ENCODE results near the gene MAN2A1. TPM values are rescaled to one million over a fixed set of nuclear protein-coding genes. Genes with fewer than 3 reads are reported as not detected.

MAN2A1 gene
- total and polyA plus RNA-seq, 5 experiments from 2014 or later, result 17.5 to 83.9 (median 20.7) TPM

DNA sequence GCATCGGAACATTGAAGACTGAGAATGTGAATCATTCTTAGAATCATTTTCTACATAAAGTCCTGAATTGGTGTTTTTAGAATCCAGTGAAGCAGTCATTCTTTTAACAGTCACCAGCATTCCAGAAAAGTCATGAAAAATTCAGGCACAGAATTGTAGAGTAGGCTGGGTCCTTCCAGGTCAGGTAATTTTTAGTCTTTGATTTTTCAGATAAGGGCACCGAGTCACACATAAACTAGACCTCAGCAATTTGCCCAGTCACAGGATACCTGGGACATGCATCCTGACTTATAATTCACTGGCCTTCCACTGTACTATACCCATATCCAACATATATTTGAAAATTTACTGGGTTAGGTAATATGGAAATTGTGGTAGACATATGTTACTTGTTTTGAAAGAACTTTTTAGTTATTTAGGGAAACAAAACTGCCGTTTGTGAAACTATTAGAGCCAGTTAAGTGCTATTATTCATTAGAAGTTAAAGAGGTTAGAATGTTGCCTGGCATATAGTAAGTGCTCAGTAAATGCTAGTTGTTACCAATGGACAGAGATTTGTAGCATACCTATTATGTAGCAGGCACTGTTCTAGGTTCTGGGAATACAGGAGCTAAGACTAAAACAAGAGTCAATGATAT, 10.9 kb downstream of the MAN2A1 start:
- ATAC-seq (no peak), DNase-seq (no peak)
- H3K27me3 Mint-ChIP-seq, result no peaks in the 10 kb centered on the region
- peak overlapping the region in 3 of 10 donors; percentile 4 to 49 (median 7) for H3K27ac Mint-ChIP-seq
- peak overlapping the region in 7 of 10 donors; percentile 2 to 48 (median 27) for H3K4me3 Mint-ChIP-seq
- H3K9me3 Mint-ChIP-seq, result no peaks in the 10 kb centered on the region
- H3K36me3 Mint-ChIP-seq, result peaks cover 0 to 23% (median 17%) of the 10 kb centered on the region in 3 donors
- H3K4me1 Mint-ChIP-seq, result peaks cover 44 to 95% (median 84%) of the 10 kb centered on the region in 4 donors
- POLR2A ChIA-PET, result interaction anchor here (1.8 kb wide), 1 partner anchor 11 kb away, joined by 6 read pairs; the partner anchor contains the start of gene MAN2A1

DNA sequence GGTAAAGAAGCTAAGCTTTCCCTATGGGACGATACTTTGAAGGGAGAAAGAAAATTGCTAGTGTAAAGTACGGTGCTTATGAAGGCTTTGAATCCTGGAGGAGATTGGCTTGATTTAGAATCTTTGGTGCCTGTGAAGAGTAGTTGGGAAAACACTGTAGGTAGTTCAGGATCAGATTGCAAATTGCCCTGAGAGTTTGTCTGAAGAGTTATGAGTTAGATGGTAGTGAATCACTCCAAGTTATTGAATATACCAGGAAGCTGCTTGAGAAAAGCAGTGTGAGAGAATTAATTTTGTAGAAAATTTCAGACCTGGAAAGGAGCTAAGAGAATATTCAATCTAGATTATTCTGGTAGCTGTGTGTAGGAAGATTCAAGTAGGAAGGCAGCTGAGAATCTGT, 11.5 kb downstream of the MAN2A1 start:
- ATAC-seq (no peak), DNase-seq (no peak)
- H3K4me1 Mint-ChIP-seq, result peaks cover 45 to 95% (median 85%) of the 10 kb centered on the region in 4 donors
- POLR2A ChIA-PET, result interaction anchor here (1.8 kb wide), 1 partner anchor 11 kb away, joined by 6 read pairs; the partner anchor contains the start of gene MAN2A1
- H3K9me3 Mint-ChIP-seq, result no peaks in the 10 kb centered on the region
- peaks cover 0 to 25% (median 20%) of the 10 kb centered on the region in 3 donors for H3K36me3 Mint-ChIP-seq
- H3K4me3 Mint-ChIP-seq, result peak overlapping the region in 8 of 10 donors; percentile 20 to 74 (median 36)
- H3K27me3 Mint-ChIP-seq, result no peaks in the 10 kb centered on the region
- H3K27ac Mint-ChIP-seq, result peak overlapping the region in 3 of 10 donors; percentile 27 to 52 (median 49)

DNA sequence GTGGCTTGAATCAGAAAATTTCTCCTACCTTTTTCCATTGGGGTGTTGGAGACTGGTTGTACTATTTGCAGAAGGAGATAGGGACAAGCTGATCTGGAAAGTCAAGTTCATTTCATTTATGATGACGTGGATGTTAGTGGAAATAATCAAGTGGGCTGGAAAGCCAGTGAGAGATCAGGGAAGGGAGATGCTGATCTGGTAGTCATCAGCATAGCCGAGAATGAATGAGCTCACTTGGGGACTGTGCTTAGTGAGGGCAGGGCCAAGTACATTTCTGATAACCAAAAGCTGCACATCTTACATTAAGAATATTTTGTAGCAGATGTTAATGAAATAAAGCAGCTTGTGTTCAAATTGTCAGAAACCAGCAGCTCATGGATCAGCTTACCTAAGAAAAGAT, 12.1 kb downstream of the MAN2A1 start:
- DNase-seq (no peak), ATAC-seq (no peak)
- Mint-ChIP-seq H3K27ac (peak overlapping the region in 3 of 10 donors; percentile 17 to 52 (median 27)), H3K9me3 (no peaks in the 10 kb centered on the region), H3K27me3 (no peaks in the 10 kb centered on the region), H3K4me1 (peaks cover 42 to 95% (median 85%) of the 10 kb centered on the region in 4 donors), H3K36me3 (peaks cover 0 to 25% (median 20%) of the 10 kb centered on the region in 3 donors), H3K4me3 (peak overlapping the region in 9 of 10 donors; percentile 5 to 74 (median 27))
- POLR2A ChIA-PET, result interaction anchor here (1.8 kb wide), 1 partner anchor 12 kb away, joined by 6 read pairs; the partner anchor contains the start of gene MAN2A1

DNA sequence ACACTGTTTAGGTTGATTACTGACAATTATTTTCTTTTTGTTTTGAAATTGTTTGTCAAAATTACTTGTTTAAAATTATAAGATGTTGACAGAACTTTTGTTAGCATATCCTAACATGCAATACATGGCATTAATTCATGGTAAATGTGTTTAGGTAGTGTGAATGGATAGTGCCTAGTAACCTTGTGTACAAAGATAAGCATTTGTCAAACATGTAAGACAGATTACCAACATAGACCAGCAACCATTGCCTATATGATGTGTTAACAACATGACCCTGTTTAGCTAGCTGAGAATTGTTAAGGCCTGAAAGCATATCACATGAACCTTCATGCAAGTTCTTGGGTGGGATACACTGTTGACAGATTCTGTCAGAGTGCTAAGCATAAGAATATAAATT, 13.4 kb downstream of the MAN2A1 start:
- no peak overlapping the region for H3K27ac Mint-ChIP-seq
- no peak for ATAC-seq

DNA sequence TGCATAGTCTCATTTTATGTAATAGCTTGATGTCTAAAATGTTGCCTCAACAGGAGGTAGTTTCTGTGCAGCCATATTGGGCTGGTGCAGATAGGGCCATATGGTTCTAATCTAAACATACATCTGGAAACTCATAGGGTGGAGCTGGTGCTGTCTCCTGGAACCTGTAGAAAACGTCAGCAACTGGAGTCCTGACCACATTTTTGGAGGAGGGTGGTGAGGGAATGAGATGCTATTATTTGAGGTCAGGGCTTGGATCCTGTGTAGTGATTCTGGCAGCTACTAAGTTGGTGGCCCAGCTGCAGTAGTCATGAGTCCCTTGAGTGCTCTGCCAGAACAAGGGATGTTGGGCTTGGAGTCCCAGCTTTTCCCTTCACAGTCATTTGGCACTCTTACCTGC, 14.1 kb downstream of the MAN2A1 start:
- Mint-ChIP-seq H3K4me3 (no peak overlapping the region), H3K36me3 (peaks cover 0 to 26% (median 16%) of the 10 kb centered on the region in 3 donors), H3K9me3 (no peaks in the 10 kb centered on the region), H3K4me1 (peaks cover 50 to 94% (median 87%) of the 10 kb centered on the region in 4 donors), H3K27me3 (no peaks in the 10 kb centered on the region), H3K27ac (no peak overlapping the region)
- POLR2A ChIA-PET, result interaction anchor here (0.9 to 1.9 kb wide), 2 partner anchors 9 to 11 kb away, joined by 3 to 8 read pairs; no protein-coding TSS in a partner anchor
- DNase-seq, result no peak
- no peak for ATAC-seq

More for the DNA sequence above, 13.4 kb downstream of the MAN2A1 start:
- no peak overlapping the region for H3K4me3 Mint-ChIP-seq
- no peak for DNase-seq
- peaks cover 48 to 95% (median 86%) of the 10 kb centered on the region in 4 donors for H3K4me1 Mint-ChIP-seq
- no peaks in the 10 kb centered on the region for H3K27me3 Mint-ChIP-seq
- POLR2A ChIA-PET, result no interaction called here
- peaks cover 0 to 28% (median 18%) of the 10 kb centered on the region in 3 donors for H3K36me3 Mint-ChIP-seq
- no peaks in the 10 kb centered on the region for H3K9me3 Mint-ChIP-seq

DNA sequence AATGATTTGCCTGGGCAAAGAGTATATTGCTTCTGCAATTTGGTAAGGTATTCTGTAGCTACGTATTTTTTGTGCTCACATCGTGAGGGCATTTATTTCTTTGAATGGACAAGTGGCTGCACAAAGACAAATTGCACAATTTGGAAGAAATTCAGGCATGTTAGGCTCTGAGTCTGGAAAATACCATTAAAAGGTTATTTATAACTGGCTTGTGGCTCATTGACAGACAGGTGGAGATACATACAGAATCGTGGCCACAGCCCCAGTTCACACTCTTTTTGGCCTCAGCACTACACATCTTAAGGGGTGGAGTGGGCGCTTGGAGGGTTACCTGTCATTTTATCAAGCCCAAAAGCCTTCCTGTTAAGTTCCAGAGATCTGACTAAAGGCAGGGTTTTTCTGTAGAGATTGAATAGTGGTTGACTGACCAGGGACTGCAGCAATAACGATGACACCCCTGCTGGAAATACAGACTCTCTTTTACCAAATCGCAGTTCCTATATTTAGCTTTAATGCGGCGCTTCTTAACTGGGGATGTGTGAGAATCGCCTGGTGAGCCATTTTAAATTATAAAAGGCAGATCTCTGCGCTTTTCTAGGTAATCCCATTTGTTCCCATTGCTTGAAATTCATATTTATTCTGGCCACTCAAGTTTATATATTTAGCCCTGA, 14.7 kb downstream of the MAN2A1 start:
- H3K27me3 Mint-ChIP-seq, result no peaks in the 10 kb centered on the region
- POLR2A ChIA-PET, result interaction anchor here (0.9 to 1.9 kb wide), 2 partner anchors 9 to 11 kb away, joined by 3 to 8 read pairs; no protein-coding TSS in a partner anchor
- ATAC-seq, result no peak
- no peak for DNase-seq
- peaks cover 50 to 95% (median 88%) of the 10 kb centered on the region in 4 donors for H3K4me1 Mint-ChIP-seq
- H3K36me3 Mint-ChIP-seq, result peaks cover 0 to 23% (median 15%) of the 10 kb centered on the region in 3 donors
- H3K4me3 Mint-ChIP-seq, result peak overlapping the region in 4 of 10 donors; percentile 8 to 62 (median 39)
- H3K27ac Mint-ChIP-seq, result peak overlapping the region in 3 of 10 donors; percentile 13 to 68 (median 63)
- H3K9me3 Mint-ChIP-seq, result no peaks in the 10 kb centered on the region

DNA sequence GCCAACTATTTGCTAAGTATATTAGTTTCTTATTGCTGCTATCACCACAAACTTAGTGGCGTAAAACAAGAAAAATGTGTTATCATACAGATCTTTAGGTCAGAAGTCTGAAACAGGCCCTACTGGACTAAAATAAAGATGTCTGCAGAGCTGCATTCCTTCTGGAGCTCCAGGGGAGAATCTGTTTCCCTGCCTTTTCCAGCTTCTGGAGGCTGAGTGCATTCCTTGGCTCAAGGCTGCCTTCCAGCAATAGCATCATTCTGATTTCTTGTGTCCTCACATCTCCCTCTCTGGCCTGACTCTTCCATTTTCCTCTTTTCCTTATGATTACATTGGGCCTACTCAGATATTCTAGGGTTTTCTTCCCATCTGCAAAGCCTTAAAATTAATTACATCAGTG, 15.9 kb downstream of the MAN2A1 start:
- peaks cover 0 to 12% (median 8%) of the 10 kb centered on the region in 3 donors for H3K36me3 Mint-ChIP-seq

DNA sequence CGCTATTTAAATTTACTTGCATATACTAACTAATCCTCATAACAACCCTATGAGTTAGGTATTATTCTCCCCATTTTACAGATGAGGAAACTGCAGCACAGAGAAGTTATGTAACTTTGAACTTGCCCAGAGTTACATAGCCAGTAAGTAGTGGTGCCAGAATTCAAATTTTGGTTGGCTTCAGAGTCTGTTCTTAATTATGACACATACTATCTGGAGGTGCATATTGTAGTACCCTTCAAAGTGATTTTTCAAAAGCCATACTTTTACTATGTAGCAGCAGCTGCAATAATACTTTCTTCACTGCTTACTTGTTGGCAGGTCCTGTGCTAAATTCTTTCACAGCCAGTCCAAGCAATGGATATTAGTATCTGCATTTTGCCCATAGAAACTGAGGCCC, 16.4 kb downstream of the MAN2A1 start:
- Mint-ChIP-seq H3K27ac (peak overlapping the region in 1 of 10 donors; percentile 17), H3K36me3 (peaks cover 0 to 9% (median 8%) of the 10 kb centered on the region in 3 donors), H3K4me1 (peaks cover 46 to 92% (median 85%) of the 10 kb centered on the region in 4 donors), H3K27me3 (no peaks in the 10 kb centered on the region), H3K4me3 (peak overlapping the region in 1 of 10 donors; percentile 5), H3K9me3 (no peaks in the 10 kb centered on the region)
- ATAC-seq, result no peak
- DNase-seq, result no peak
- POLR2A ChIA-PET, result no interaction called here

More for the DNA sequence above, 15.9 kb downstream of the MAN2A1 start:
- POLR2A ChIA-PET, result no interaction called here
- Mint-ChIP-seq H3K4me3 (peak overlapping the region in 1 of 10 donors; percentile 5), H3K4me1 (peaks cover 47 to 92% (median 86%) of the 10 kb centered on the region in 4 donors), H3K9me3 (no peaks in the 10 kb centered on the region), H3K27me3 (no peaks in the 10 kb centered on the region), H3K27ac (peak overlapping the region in 1 of 10 donors; percentile 17)
- DNase-seq (no peak), ATAC-seq (no peak)

DNA sequence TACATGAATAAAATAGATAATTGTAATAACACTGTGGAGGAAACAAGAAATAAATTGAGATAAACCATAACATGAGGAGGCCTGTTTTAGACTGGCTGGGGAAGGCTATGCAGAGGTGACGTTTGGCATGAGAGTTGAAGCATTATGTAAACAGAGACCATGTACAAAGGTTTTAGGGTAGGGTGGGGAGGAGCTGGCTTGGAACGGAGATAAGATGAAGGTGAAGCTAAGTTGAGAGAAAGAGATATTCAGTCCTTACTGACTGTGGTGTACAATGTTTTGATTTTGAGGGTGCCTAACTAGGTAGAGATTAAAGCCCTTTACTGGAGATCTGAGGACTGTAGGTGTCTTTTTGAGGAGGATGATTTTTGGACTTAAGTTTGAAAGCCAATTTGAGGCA, 17.8 kb downstream of the MAN2A1 start:
- H3K4me3 Mint-ChIP-seq, result peak overlapping the region in 7 of 10 donors; percentile 2 to 42 (median 14)
- peaks cover 0 to 15% (median 8%) of the 10 kb centered on the region in 3 donors for H3K36me3 Mint-ChIP-seq
- POLR2A ChIA-PET, result no interaction called here
- ATAC-seq, result peak in 1 of 2 donors; percentile 40
- DNase-seq, result no peak
- peaks cover 46 to 91% (median 85%) of the 10 kb centered on the region in 4 donors for H3K4me1 Mint-ChIP-seq
- H3K27me3 Mint-ChIP-seq, result no peaks in the 10 kb centered on the region
- no peaks in the 10 kb centered on the region for H3K9me3 Mint-ChIP-seq
- H3K27ac Mint-ChIP-seq, result peak overlapping the region in 8 of 10 donors; percentile 3 to 84 (median 22)

DNA sequence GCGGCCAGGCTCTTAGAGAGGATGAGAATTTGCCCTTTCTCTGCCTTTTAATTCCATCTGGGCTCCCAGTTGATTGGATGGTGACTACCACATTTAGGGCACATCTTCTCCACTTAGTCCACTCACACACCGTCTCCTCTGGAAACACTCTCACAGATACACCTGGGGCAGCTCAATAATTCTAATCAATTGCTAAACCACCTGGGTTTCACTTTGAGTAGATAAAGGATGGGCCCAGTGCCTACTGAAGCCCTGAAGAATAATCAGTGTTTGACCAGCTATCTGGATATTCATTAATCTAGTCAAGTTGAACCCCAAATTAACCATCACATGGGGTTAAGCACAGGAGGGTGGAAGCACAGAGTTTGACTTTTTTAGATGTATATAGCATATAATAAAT, 19.1 kb downstream of the MAN2A1 start:
- Mint-ChIP-seq H3K9me3 (no peaks in the 10 kb centered on the region), H3K27ac (no peak overlapping the region), H3K27me3 (no peaks in the 10 kb centered on the region), H3K4me3 (peak overlapping the region in 1 of 10 donors; percentile 13), H3K36me3 (peaks cover 0 to 28% (median 10%) of the 10 kb centered on the region in 3 donors), H3K4me1 (peaks cover 50 to 93% (median 90%) of the 10 kb centered on the region in 4 donors)
- ATAC-seq (no peak), DNase-seq (no peak)
- POLR2A ChIA-PET, result interaction anchor here (0.6 kb wide), 1 partner anchor 236 kb away, joined by 3 read pairs; no protein-coding TSS in a partner anchor

DNA sequence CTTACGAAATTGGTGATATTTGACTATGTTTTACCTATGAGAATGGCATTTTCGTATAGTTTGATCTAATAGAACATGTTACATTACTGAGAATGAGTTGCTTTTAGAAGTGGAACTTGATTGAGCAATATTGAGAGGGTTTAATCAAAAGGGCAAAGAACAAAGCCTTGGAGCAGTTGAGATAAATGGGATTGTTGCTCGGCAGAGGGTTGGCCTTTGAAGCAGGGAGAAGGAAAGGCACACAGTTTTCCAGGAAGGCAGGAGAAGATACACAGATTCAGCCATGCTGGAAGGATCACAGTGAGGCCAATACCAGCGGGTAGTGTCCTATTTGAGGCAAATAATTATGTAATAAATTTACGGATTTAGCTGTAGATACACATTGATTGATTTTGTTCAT, 19.5 kb downstream of the MAN2A1 start:
- POLR2A ChIA-PET, result no interaction called here
- Mint-ChIP-seq H3K4me3 (peak overlapping the region in 2 of 10 donors; percentile 13 to 14), H3K27me3 (no peaks in the 10 kb centered on the region), H3K9me3 (no peaks in the 10 kb centered on the region), H3K36me3 (peaks cover 0 to 32% (median 10%) of the 10 kb centered on the region in 3 donors), H3K4me1 (peaks cover 50 to 90% (median 87%) of the 10 kb centered on the region in 4 donors), H3K27ac (no peak overlapping the region)
- ATAC-seq (no peak), DNase-seq (no peak)

DNA sequence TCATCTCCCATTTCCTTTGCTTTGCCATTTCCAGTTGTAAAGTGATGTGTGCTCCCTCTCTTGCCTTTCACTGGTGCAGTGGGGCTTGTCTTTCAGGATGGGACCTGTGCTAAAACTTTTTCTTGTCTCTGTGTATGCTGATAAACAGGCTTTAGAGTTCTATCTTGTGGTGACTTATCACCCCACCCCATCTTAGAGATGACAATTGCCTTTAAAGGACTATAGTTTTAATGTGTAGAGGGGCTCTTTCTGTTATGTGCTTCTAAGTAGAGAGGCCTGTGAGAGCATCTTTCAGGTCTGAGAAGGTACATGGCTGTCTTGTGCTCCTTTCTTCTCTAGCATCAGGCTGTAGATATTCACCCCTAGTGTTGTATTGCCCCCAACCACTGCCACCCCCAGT, 21.9 kb downstream of the MAN2A1 start:
- DNase-seq (no peak), ATAC-seq (peak; percentile 43 to 56)
- H3K9me3 Mint-ChIP-seq, result no peaks in the 10 kb centered on the region
- H3K4me3 Mint-ChIP-seq, result peak overlapping the region in 7 of 10 donors; percentile 2 to 74 (median 19)
- H3K27ac Mint-ChIP-seq, result peak overlapping the region in 3 of 10 donors; percentile 13 to 52 (median 45)
- H3K4me1 Mint-ChIP-seq, result peaks cover 40 to 74% (median 67%) of the 10 kb centered on the region in 4 donors
- H3K27me3 Mint-ChIP-seq, result no peaks in the 10 kb centered on the region
- peaks cover 5 to 49% (median 14%) of the 10 kb centered on the region in 3 donors for H3K36me3 Mint-ChIP-seq
- POLR2A ChIA-PET, result interaction anchor here (1.6 kb wide), 1 partner anchor 21 kb away, joined by 5 read pairs; the partner anchor contains the start of gene MAN2A1

Data from naive thymus-derived CD8-positive, alpha-beta T cell (primary cell).